KOPT-K1 (cell line): Measurements from ENCODE around the gene EPB41L4B.

Source experiments
- H3K27ac ChIP-seq: fragments of 200-600 bp; sonication (generic); 2 replicates; pipeline ENCODE4 v1.5.1; 2016; ENCODE audit warnings: antibody characterized with exemption, mild to moderate bottlenecking, low read depth, low read length; ENCODE audit not compliant: poor library complexity, severe bottlenecking
- H3K36me3 ChIP-seq: fragments of 200-600 bp; sonication (generic); 2 replicates; pipeline ENCODE4 v1.5.1; 2017; ENCODE audit warnings: antibody characterized with exemption, mild to moderate bottlenecking, low read length, moderate library complexity; ENCODE audit not compliant: insufficient read depth
- H3K9me3 ChIP-seq: fragments of 200-600 bp; sonication (generic); 2 replicates; pipeline ENCODE4 v1.5.1; 2017; ENCODE audit warnings: antibody characterized with exemption, low read length, mild to moderate bottlenecking; ENCODE audit not compliant: insufficient read depth, poor library complexity, severe bottlenecking

Gene EPB41L4B

GRCh38 chr9:109254317-109254716 lies 66.5 kb downstream of the EPB41L4B start:
- no peaks in the 10 kb centered on the region for H3K9me3 ChIP-seq
- H3K36me3 ChIP-seq: no peaks in the 10 kb centered on the region
- no peak overlapping the region for H3K27ac ChIP-seq

- no peaks in the 10 kb centered on the region for H3K9me3 ChIP-seq
- H3K27ac ChIP-seq: no peak overlapping the region
- no peaks in the 10 kb centered on the region for H3K36me3 ChIP-seq
Observed at GRCh38 chr9:109253637-109254284, 67.1 kb downstream of the EPB41L4B start.

- H3K27ac ChIP-seq: no peak overlapping the region
- no peaks in the 10 kb centered on the region for H3K36me3 ChIP-seq
- no peaks in the 10 kb centered on the region for H3K9me3 ChIP-seq
Observed at GRCh38 chr9:109253241-109253636, 67.6 kb downstream of the EPB41L4B start.

- Histone ChIP-seq H3K36me3 (no peaks in the 10 kb centered on the region), H3K27ac (no peak overlapping the region), H3K9me3 (no peaks in the 10 kb centered on the region)
Observed at GRCh38 chr9:109252291-109252690, 68.6 kb downstream of the EPB41L4B start.

GRCh38 chr9:109251776-109252106 lies 69.1 kb downstream of the EPB41L4B start:
- Histone ChIP-seq H3K36me3 (no peaks in the 10 kb centered on the region), H3K27ac (no peak overlapping the region), H3K9me3 (no peaks in the 10 kb centered on the region)

GRCh38 chr9:109251080-109251775 lies 69.6 kb downstream of the EPB41L4B start:
- H3K9me3 ChIP-seq: no peaks in the 10 kb centered on the region
- H3K36me3 ChIP-seq: no peaks in the 10 kb centered on the region
- H3K27ac ChIP-seq: no peak overlapping the region

- Histone ChIP-seq H3K36me3 (no peaks in the 10 kb centered on the region), H3K27ac (no peak overlapping the region), H3K9me3 (no peaks in the 10 kb centered on the region)
Observed at GRCh38 chr9:109250771-109251079, 70.1 kb downstream of the EPB41L4B start.

- no peak overlapping the region for H3K27ac ChIP-seq
- no peaks in the 10 kb centered on the region for H3K9me3 ChIP-seq
- no peaks in the 10 kb centered on the region for H3K36me3 ChIP-seq
Observed at GRCh38 chr9:109250311-109250741, 70.5 kb downstream of the EPB41L4B start.

- Histone ChIP-seq H3K27ac (no peak overlapping the region), H3K9me3 (no peaks in the 10 kb centered on the region), H3K36me3 (no peaks in the 10 kb centered on the region)
Observed at GRCh38 chr9:109249615-109250014, 71.2 kb downstream of the EPB41L4B start.

GRCh38 chr9:109248133-109248581 lies 72.7 kb downstream of the EPB41L4B start:
- Histone ChIP-seq H3K9me3 (no peaks in the 10 kb centered on the region), H3K27ac (no peak overlapping the region), H3K36me3 (no peaks in the 10 kb centered on the region)

GRCh38 chr9:109247228-109247627 lies 73.6 kb downstream of the EPB41L4B start:
- no peaks in the 10 kb centered on the region for H3K36me3 ChIP-seq
- H3K27ac ChIP-seq: no peak overlapping the region
- H3K9me3 ChIP-seq: no peaks in the 10 kb centered on the region

- H3K36me3 ChIP-seq: no peaks in the 10 kb centered on the region
- H3K27ac ChIP-seq: no peak overlapping the region
- no peaks in the 10 kb centered on the region for H3K9me3 ChIP-seq
Observed at GRCh38 chr9:109246533-109246932, 74.3 kb downstream of the EPB41L4B start.

- H3K27ac ChIP-seq: no peak overlapping the region
- no peaks in the 10 kb centered on the region for H3K36me3 ChIP-seq
- H3K9me3 ChIP-seq: no peaks in the 10 kb centered on the region
Observed at GRCh38 chr9:109245310-109245897, 75.5 kb downstream of the EPB41L4B start.

- no peaks in the 10 kb centered on the region for H3K36me3 ChIP-seq
- no peak overlapping the region for H3K27ac ChIP-seq
- no peaks in the 10 kb centered on the region for H3K9me3 ChIP-seq
Observed at GRCh38 chr9:109244179-109245132, 76.4 kb downstream of the EPB41L4B start.

- no peak overlapping the region for H3K27ac ChIP-seq
- H3K9me3 ChIP-seq: no peaks in the 10 kb centered on the region
- no peaks in the 10 kb centered on the region for H3K36me3 ChIP-seq
Observed at GRCh38 chr9:109242741-109243140, 78.1 kb downstream of the EPB41L4B start.
